NK-92 treated with Interleukin-12 subunit alpha and Interleukin-12 subunit beta, amount 100 ng/mL, for 24 hours (cell line): ENCODE data around the gene TJP1.
"Not testable (repeated sequence)": the region's sequence is repeated elsewhere in the genome, so short reads cannot be mapped to it uniquely, and the experiment has no call there.

Experiments
- DNase-seq: peaks from one replicate; lab custom pipeline; 2025; lab: John Stamatoyannopoulos, UW

Gene TJP1

GRCh38 chr15:29657476-29657817 is 164.8 kb downstream of the TJP1 start:
- not testable (repeated sequence) for DNase-seq

- peak; percentile 43 for DNase-seq
Observed at GRCh38 chr15:29656636-29657475, 165.4 kb downstream of the TJP1 start.

- DNase-seq: no peak
Observed at GRCh38 chr15:29652595-29652994, 169.7 kb downstream of the TJP1 start.

- DNase-seq: no peak
Observed at GRCh38 chr15:29651476-29652233, 170.6 kb downstream of the TJP1 start.
